A204.1 (cell line): ENCODE data around the gene RELN.
"Not testable (repeated sequence)": the region's sequence is repeated elsewhere in the genome, so short reads cannot be mapped to it uniquely, and the experiment has no call there.

ENCODE experiments used
- FAIRE-seq: peaks from 2 replicates; lab custom pipeline; 2012; peaks lifted over from hg19 to GRCh38; lab: Jason Lieb, UNC

RELN gene

DNA sequence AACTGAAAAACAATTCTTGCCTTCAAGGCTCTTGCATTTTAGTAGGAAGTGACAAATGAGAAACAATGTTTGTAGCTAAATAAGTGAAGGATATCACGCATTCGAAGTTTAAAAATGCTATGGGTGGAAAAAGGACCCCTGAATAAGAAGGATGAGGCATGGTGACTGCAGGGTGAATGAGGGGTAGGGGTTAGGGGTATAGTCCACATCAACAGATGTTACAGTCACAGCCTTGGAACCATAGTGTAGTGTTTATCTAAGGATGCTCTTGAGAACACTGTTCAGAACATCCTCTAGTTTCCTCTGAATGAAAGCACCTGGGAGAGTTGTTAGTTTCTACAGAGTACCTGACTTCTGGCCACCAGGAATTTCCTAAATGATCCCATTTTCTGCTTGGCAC, 157.0 kb downstream of the RELN start:
- no peak for FAIRE-seq

DNA sequence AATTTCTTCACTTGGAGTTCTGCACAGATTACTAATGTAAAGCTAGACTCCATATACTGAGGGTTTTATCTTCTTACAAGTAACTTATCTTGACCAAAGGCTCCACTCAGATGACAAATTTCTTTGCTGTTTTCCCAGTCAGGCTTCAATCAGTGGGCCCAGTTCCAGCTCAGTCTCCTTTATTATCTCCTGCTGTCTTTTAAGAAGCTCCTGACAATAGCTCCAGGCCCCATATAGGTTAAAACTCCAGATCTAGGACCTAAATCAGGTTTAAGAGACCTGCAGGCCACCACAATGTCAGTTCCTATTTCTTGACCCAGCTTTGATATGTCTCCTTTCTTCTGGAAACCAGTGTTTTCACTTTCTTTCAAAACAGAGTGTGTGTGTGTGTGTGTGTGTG, 165.2 kb downstream of the RELN start:
- FAIRE-seq = no peak

DNA sequence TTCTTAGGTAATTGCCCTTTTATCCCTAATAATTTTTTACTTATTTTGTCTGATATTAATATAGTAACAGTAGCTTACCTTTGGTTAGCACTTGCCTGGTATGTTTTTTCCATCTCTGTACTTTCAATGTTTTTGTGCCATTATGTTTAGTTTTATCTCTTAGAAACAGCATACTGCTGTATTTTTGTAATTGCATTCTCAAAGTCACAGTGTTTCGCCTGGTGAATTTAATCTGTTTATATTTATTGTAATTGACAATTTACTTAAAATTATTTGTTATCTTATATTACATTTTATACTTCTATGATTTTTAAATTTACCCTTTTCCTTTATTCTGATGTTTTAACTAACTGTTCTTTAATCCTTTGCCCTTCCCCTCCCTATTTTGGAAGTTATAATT, 166.4 kb downstream of the RELN start:
- FAIRE-seq = peak; percentile 52

DNA sequence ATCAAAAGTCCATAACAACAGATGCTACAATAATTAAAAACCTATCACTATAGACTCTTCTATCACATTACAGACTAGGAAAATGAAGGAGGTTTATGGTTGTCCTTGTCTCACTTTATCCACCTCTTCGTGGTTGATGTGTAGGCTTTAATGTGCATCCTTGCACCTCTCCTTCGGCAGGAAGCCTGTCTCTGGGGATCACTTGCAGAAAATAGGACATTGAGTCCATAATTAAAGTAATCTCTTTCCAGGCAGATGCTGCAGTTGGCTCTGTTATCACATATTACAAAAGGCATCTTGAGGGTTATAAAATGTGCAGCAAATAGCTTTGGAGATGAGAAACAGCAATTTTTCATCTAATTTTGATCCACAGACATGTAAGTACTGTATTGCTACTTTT, 168.4 kb downstream of the RELN start:
- no peak for FAIRE-seq

DNA sequence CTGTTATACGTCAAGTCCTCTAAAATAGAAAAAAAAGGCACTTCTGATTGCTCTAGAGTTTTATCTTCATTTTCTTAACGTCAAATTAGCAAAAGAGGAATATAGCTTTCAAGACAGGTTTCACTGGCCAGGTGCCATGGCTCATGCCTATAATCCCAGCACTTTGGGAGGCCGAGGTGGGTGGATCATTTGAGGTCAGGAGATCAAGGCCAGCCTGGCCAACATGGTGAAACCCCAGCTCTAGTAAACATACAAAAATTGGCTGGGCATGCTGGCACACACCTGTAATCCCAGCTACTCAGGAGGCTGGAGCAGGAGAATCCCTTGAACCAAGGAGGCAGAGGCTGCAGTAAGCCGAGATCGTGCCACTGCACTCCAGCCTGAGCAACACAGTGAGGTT, 173.5 kb downstream of the RELN start:
- FAIRE-seq = not testable (repeated sequence)

DNA sequence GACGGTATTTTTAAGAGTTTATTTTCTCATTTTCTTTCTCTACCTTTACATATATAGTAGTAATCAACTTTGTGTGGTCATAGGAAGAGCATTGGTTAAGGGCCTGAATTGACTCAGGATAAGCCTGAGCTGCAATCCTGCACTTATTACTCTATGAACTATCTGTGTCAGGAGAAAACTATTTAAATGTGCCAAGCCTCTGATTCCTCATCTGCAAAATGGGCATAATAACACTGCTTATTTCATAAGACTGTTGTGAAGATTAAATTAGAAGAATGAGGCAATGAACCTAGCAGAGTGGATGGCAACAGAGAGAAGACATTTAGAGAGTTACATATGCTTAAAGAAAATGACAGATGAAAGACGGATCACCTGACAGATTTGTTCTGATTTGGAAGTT, 175.5 kb downstream of the RELN start:
- no peak for FAIRE-seq

DNA sequence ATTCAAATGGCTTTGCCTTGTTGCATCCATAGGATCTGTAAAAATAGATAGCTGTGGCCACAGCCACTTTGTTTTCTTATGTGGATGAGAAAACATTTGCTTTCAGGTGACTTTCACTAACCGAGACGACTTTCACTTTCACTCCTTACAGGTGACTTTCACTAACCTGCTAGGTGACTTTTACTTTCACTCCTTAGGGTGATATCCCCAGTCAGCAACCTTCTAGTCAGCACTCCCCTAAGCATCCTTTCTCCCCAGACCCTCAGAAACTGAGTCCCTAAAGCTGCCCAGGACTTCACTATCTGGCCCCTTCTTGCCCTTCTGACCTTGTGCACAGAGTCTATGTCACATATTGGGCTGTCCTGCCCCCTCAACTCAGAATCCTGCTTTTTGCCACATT, 177.5 kb downstream of the RELN start:
- FAIRE-seq = no peak

DNA sequence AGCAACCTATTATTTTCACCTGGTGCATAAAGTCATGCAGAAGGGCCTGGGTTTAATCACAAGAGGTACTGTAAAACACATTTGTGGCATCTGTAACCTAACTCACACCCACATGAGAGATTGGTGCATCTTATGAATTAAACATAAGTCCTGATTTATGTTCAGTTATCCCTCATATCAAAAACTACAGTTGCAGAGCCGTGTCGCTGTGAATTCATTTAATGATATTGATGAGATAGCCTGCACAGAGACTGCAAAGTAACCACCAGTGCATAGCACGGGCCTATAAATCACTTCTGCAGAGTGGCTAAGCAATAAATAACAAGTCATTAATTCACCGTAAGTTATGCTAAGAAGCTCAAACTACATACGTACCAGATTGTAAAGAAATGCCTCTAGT, 178.2 kb downstream of the RELN start:
- FAIRE-seq = no peak

DNA sequence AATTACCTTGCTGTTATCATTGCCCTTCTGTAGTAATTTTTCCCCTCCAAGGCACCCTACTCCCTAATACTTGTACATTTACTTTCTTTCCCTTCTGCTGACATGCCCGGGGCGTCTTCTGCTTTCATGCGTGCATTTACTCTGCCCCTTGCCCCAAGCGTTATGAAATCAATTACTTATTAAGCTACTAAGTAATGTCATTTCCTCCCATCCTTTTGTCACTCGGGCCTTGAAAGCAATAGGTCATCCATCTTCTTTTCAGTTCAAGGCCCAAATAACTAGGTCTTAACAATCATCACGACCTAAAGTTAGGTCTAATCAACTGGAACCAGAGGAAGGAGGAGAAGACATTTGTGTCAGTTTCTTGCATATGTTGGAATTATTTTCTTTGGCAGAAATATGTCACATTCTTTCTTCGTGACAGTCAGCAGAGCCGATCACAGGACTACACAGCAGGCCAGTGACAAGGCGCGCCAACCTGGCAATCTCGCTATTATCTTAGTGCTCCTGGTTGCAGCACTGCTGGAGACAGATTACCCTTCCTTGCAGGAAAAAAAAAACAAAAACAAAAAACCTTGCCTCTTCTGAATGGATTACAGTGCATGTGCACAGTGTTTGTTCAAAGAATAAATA, 179.2 kb downstream of the RELN start:
- no peak for FAIRE-seq

DNA sequence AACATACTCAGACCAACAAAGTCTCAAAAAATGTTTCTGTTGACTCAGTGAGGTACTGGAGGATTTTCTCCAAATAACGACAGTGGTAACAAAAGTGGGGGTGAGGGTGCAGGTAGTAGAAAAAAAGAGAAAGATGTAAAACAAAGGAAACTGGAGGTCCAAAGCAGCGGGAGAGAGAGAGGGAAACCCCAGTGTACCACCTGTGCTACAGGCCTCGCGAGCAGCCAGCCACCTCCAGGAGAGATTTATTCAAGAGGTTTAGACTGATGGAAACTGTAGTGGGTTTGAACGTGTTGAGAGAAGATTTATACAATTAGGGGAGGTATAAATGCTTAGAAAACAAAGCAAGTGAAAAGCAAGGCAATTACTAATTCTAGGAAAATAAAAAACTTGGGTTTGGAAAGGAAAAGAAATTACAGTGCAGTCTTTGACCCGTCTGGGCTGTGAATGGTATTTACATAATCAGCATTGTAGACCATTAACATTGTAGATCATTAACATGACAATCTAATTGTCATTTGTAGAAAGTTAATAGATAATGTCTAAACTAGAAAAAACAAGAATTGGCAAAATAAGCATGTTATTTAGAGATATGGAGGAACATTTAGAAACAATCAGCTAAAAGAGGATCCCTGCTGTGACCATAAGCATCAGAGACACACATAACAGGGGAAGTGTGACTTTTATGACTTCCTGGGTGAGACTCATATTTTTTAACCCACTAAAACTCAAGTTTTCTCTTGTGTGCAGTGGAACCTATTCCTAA, 180.0 kb downstream of the RELN start:
- FAIRE-seq = no peak

DNA sequence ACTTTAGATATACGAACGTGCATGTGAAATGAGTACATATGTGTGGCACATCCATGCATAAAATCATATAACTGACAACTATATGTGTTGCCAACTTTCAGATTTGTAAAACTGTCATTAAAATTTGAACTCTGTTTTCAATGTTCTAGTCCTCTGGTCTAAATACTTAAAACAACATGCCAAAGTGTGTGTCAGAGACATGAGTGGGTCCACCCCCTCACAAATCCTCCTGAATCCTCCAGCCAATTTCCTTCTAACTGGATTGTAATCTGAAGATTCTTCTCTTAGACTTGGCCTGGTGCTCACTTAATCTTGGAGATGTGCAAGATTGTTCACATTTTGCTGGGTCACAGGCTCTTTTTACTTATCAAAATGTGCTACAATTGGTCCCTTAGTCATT, 184.1 kb downstream of the RELN start:
- no peak for FAIRE-seq

DNA sequence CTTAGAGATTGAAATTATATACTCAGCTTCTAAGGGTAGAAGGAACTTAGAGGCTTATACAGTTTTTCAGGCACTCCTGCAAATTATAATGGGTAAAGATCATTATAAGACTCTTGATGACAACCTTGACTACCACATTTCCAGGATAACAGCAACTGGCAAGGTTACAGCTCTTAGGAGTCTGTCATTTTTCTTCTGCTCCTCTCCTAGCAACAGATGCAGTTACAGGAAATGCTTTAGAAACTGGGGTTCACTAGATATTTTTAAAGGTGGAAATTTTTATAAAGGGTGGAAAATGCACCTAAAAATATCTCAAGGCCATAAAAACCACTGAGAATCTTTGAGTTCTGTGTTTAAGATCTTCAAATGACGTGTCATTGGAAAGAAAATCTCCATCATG, 185.8 kb downstream of the RELN start:
- no peak for FAIRE-seq

DNA sequence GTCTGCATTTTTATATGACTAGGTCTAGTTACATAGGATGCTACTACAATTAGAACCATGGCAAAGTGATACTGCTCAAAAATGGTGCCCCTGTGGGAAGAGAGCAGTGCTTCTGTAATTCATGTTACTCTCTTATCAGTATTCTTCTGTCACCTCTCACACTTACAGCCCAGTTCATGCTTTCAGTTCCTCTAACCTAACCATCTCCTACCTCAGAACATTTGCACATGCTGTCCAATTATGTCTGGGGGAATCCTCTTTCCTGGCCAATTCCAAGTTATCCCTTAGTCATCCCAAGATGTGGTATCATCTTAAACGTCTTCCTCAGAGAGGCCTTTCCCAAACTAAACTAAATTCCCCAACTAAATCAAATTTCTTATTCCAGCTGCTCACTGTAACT, 190.2 kb downstream of the RELN start:
- FAIRE-seq = no peak

DNA sequence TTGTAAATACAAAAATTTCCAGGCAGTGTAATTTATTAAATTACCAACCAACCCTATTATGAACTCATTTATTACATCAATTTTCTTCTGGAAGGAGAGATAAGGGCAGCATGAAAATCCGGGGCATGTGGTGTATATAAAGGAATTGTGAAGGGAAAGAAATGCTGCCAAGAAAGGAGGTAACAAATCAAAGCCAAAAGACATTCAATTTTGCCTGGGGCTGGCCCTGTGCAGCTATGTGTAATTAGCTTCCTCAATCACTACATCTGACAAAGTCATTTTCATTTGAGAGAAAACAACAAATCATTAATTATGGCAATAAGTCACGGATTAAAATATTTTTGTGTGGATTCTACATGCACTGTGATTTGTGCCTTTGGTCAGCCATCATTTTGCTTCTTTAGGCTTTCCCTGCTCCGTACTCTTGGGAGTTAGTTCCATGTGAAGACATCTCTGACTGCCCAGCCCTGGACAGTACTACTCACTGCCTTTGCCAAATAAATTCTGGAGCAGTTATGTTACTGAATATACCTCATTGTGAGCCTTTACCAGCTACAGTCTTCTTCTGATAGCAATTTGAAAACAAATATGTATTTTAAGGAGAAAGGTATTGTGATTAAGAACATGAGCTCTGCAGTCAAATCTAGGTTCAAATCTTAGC, 191.7 kb downstream of the RELN start:
- FAIRE-seq = no peak

DNA sequence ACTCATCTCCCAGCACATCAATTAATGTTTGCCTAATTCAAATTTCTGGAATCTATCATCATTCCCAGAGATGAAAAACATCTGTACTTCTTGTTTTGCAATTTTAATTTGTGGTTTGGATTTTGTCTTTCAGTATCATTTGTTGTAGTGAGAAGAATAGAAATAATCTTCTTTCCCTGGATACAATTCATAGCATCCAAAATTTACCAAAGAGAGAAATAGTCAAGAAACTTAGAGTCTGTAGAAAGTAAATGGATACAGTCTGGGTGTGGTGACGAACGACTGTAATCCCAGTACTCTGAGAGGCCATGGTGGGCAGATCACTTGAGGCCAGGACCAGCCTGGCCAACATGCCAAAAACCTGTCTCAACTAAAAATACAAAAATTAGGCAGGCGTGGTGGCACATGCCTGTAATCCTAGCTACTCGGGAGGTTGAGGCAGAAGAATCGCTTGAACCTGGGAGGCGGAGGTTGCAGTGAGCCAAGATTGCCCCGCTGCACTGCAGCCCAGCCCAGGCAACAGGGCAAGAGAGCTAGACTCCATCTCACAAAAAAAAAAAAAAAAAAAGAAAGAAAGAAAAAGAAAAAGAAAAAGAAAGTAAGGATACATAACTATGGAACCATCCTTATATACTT, 193.0 kb downstream of the RELN start:
- no peak for FAIRE-seq

DNA sequence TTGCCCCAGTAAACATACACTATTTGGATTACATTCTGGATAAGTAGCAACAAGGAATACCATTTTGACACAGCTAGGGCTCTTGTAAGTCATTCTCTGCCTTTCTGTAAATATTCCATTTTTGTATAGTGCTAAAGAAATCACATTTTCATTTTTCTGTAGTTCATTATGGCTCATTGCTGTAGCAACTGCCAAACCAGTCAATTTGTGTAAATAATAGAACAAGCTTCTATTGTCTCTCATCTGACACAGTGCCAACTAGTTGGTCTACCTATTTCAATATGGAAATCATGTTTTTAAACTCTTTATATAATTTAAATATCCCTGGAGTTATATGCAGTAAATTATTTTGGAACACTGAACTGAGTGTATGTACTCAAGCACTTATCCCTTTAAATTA, 193.7 kb downstream of the RELN start:
- no peak for FAIRE-seq

DNA sequence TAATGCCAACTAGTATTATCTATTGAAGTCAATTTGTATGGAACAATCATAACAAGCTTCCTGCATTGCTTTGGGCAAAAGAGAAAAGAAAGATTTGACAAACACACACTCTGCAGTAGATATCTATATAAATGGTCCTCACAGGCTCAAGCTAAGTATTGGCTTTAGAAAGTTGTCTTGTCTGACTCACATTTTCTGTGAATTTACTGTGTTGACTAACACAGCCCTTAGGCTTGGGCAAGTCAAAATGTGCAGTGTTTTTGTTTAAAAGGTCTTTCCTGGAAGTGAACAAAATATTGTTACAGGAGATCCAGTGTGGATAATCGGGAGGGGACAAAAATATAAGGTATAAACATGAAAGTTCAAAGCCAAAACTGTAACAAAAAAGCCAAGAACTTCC, 194.4 kb downstream of the RELN start:
- FAIRE-seq = no peak

DNA sequence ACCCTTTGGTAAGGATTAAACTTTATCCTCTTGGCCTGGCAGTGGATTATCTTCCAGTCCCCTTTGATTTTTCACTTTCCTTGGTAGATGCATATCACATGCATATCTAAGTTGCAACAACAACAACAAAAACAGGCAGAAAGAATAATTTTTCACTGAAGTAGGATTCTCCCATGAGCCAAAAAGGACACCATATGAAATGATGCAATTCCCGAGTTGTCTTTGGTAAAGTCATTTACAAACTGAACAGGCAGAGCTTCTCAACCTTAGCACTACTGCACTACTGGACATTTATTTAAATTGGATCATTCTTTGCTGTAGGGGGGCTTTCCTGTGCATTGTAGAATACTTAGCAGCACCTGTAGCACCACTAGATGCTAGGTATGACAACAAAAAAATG, 195.0 kb downstream of the RELN start:
- FAIRE-seq = no peak

DNA sequence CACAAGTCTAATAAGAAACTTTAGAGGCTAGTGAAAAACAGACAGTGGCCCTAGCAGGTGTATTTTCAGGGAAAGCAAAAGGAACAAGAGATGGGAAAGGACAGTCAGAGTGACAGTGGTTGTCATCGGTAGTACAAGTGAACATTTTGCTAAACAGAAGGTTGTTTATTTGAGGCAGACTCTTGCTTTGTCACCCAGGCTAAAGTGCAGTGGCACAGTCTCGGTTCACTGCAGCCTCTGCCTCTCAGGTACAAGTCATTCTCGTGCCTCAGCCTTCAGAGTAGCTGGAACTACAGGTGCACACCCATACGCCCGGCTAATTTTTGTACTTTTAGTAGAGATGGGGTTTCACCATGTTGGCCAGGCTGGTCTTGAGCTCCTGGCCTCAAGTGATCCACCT, 195.8 kb downstream of the RELN start:
- FAIRE-seq = no peak

DNA sequence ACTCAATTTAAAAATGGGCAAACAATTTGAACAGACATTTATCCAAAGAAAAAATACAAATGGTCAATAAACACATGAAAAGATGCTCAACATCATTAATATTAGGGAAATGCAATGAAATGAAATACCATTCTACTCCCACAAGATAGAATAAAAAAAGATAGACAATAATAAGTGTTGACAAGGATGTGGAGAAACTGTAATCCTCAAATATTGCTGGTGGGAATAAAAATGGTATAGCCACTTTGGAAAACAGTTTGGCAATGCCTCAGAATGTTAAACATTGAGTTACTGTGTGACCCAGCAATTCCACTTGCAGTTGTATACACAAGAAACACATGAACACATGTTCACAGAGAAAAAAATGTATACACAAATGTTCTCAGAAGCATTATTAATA, 197.6 kb downstream of the RELN start:
- FAIRE-seq = no peak

DNA sequence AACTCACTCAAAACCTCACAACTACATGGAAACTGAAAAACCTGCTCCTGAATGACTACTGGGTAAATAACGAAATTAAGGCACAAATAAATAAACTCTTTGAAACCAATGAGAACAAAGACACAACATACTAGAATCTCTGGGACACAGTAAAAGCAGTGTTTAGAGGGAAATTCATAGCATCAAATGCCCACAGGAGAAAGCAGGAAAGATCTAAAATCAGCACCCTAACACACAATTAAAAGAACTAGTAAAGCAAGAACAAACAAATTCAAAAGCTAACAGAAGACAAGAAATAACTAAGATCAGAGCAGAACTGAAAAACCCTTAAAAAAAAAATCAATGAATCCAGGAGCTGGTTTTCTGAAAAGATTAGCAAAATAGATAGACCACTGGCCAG, 202.4 kb downstream of the RELN start:
- not testable (repeated sequence) for FAIRE-seq

DNA sequence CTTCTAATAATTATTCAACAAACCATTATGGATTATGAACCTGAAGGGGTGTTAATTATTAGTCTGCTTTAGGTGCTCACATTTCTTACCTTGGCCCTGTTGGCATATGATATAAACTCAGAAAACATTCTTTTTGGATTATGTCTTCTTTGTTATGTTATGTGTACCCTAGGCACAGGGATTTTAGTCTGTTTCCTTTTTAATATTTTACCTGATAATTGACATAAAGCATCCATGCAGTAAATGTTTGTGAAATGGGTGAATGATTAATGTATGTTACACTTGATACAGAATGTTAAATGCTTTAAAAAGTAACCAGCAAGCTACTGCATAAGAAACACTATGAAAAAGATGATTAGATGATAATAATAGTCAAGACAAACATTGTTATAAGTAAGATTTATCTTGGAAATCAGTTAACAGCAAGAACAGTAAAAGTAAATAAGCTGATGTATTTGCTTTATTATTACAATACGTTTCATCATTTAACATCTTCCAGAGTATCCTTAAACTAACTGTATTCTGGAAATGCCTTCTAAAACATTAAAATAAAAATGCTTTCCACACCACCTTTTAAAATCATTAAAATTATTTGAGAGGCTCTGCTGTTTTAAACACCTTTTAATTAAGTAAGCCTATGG, 204.7 kb downstream of the RELN start:
- FAIRE-seq = no peak

DNA sequence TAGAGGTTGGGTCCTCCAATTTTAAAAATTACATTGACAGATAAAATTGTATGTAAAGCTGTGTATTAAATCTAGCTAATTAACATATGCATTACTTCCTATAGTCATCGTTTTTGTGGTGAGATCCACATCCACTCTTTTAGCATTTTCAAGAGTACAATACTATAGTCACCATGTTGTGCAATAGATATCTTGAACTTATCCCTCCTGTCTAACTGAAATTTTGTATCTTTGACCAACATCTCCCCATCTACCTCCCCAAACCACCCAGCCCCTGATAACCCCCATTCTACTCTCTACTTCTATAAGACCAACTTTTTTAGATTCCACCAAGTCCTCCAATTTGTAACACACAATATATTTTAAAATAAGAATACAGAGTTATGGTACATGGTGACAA, 208.0 kb downstream of the RELN start:
- no peak for FAIRE-seq
